Measurements from ENCODE around the gene UST.
"Not testable (repeated sequence)": the region's sequence is repeated elsewhere in the genome, so short reads cannot be mapped to it uniquely, and the experiment has no call there.

The UST gene

DNA sequence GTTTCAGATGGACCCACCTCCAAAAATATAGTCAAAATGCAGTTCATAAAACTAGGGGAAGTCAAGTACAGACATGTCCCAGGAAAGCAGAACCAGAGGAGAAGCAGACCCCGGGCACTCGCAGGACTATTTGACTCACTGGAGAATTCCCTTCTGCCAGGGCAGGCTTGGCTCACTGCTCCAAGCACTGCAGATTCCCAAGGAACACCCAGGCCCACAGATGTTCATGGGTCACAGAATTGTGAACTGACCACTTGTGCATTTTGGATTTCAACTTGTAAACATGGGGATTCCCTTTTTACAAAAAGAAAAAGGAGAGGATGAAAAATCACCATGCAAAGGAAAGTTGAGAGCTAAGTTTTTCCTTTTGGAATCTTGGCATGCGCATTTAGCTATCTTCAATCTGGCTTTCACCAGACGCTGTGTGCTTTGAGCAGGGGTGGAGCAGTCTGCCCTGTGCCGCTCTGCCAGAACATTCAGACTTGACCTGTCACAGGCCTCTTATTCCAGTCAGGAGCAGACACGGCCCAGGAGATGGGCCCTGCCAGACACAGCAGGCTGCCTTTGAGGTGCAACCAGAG lies 333.2 kb downstream of the UST start:
- FAIRE-seq (no peak), DNase-seq (ENCODE audit: low spot score) (no peak)

DNA sequence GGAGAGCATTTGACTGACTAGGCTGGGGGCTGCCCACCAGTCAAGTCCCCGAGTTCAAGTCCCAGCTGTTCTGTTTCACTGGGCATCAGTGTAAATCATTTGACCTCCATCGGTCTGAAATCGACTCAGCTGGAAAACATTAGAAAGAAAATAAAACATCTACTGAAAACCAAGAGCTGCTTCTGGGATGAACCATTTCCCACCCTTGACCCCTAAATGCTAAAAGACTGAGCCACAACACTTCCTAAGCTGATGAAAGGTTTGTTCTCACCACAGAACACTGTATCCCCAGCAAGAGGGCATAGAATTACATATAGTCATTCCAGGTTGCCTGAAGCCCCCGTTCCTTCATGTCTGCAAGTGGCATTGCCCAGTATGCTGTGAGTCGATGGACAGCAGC lies 333.7 kb downstream of the UST start:
- DNase-seq (ENCODE audit: low spot score) (no peak), FAIRE-seq (no peak)

DNA sequence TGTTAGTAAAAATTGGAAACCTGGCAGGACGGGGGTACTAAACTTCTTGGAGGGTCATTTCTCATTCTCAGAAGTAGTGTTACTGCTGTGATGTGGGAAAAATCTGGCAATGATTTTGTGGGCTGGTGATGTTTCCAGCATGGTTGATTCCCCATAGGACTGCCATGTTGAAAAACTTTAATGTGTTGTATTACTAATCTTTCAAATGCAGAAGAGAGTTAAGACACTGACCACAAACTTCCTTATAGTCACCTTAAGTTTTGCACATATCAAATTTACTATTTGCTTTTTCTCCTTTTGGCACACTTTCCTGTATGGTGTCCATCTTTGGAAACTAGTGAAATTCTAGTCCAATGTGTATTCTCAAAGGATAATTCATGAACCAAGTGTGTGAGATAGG lies 334.5 kb downstream of the UST start:
- FAIRE-seq (no peak), DNase-seq (ENCODE audit: low spot score) (no peak)

DNA sequence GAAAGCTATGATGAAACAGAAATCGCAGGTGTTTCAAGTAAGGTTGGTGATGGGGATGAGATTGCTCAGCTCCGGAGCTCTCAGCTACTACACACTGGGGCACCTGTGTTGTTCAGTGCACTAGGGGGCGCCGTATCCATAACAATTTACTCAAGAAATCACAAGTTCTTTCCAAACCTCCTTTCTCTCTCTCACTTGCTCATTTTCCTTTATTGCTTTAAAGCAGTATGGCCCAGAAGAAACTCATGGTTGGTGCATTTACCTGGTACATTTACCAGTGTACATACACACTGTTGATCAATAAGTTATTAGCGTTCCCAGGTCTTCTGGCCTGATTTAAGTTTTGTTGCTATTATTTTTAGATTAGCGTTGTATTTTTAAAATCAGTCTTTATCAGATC lies 335.5 kb downstream of the UST start:
- FAIRE-seq (no peak), DNase-seq (ENCODE audit: low spot score) (peak; percentile 66)

DNA sequence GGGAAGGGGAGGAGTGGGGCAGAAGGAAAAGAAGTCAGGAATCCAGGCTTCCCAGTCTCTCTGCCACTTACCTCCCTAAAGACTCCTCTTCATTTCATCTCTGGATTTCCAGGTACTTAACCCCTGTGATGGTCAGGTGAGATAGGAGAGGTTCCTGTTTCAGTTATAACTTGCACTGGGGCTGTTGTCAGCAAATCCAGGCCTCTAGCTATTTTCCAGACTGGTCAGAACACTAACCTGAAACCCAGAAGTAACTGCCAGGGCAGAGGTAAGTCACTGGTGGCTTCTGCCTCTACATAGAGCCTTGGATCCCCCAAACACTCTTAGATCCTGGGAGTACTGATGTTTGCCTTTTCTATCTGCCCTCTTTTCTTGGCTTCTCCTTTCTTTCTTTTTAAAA lies 337.2 kb downstream of the UST start:
- DNase-seq (ENCODE audit: low spot score) (no peak), FAIRE-seq (no peak)

DNA sequence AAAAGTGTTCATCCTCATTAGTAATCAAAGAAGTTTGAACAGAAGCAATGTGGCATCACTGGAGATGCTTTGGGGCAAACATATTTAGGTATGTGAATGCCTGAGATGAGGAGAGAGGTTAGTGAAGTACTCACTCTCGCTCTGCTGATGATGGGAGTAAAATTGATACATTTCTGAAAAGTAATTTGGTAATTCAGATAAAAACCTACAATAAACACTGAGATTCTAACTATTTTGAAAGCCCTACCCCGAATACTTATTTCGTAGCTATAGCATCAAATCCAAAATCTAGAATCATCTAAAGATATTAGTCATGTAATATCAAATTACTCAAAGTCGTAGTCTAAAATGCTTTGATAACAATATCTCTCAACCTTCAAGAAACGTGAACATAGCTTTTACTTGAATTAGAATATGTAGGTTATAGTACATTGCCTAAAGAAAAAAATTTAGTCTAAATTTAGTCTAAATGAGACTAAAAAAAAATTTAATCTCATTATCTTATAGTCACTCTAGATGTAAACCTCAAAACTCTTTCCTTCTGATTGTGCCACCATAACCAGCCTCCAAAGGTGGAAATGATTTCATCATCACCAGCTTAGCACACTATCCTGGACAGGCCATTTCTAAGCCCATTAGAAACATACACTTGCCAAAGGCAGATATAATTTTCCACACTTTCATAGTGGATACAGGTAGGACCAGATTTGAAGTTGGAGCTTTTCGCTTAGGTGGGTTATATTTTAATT lies 338.2 kb downstream of the UST start:
- FAIRE-seq: no peak
- no peak for DNase-seq (ENCODE audit: low spot score)

DNA sequence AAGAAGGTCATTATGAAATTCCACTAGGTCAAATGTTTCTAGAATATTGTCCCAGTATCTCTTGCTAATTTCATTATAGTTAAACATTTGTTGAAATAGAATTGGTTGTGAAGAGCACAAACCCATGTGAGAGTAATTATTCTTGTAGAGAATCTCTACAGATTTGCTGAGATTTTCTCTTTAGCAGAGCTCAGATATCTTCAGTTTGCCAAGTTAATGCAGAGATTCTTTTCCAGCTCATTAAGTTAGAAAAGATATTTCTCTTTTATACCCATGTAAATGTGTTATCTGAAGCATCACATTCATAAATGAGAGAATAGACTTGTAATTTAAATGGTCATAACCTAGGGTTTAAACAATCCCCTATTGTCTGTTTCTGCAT lies 338.7 kb downstream of the UST start:
- FAIRE-seq (no peak), DNase-seq (ENCODE audit: low spot score) (no peak)

DNA sequence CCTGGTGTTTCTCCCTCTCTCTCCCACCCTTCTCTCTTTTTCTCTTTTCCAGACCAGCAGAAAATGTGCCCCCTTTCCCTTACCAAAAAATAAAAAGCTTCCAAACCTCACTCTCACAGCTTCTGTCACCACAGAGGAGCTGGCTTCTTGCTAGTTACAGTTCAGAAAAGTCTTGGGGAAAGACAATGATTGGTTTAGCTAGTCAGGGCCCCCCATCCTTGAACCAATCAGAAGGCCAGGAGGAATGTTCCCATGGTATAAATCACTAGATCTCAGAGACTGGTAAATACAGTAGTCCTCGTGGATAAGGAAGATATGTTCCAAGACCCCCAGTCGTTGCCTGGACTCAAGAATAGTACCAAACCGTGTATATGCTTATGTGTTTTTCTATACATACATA lies 339.5 kb downstream of the UST start:
- no peak for DNase-seq (ENCODE audit: low spot score)
- FAIRE-seq: no peak

DNA sequence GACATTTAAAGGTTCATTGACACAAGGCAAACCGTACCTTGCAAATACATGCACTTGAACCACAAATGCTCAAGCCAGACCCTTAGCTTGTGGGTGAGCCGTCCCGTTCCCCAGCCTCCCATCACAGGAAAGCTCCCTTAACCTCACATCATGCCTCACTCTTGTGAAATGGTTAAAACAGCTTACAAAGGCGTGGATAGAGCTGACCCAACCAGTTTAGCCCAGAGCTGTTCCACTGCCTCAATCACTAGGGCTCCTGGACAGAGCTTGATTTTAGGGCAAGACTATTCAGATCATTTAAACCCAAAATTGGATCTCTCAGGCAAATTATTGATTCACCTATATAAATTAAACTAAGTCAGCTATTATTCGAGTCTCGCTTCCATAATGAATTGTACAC lies 341.1 kb downstream of the UST start:
- DNase-seq (ENCODE audit: low spot score): no peak
- no peak for FAIRE-seq

DNA sequence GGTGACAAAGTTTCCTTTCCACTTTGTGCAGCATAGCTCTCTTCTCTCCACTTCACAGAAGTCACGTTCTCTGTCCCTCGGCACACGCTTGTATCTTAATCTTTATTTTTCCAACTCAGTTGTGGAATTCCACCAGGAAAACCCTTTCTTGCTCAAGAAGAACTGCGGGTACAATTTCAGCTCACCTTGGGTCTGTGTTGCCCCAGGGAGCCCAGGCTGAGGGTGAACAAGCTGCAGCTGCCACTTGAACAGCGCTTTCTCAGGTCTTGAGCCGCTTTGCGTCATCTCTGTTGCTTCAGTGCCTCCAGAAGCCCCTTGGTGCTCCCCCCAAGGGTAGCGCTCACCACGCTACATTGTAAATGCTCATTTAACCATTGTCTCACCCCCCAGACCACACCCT lies 341.5 kb downstream of the UST start:
- FAIRE-seq: no peak
- no peak for DNase-seq (ENCODE audit: low spot score)

DNA sequence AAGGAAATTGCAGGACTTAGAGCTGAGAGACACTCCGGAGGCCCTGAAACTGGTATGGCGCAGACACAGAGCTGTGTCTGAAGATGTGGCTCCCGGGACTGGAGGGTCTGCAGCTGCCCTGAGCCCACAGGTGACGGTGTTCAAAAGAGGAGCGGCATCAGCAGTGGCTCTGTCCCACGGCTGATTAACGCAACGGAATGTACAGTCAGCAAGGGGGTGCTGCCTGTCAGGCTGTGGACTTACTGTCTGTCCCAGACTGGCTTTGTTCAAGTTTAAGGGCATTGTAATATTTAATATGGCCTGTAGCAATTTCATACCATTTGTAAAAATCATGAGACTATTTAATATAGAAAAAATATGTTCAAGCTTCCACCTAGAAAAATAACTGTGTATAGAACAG lies 342.7 kb downstream of the UST start:
- FAIRE-seq (no peak), DNase-seq (ENCODE audit: low spot score) (no peak)

DNA sequence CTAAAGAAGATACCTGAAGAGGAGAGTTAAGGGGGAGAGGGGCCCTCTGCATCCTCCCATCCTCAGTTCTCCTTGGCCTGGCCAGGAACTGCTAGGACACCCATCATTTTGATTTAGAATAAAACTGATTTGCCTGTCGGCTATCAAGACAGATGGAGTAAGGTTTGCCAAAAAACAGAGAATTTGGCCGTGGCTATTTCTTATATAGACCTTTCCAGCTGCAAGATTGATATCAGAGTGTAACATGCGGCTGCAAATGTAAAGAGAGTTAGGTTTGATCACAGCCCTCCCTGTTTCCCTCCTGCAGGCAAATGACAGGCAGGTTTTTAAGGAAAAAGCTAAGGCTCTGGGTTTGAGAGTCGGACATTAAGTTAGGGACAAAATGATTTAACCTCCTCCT lies 344.1 kb downstream of the UST start:
- FAIRE-seq: no peak
- no peak for DNase-seq (ENCODE audit: low spot score)

DNA sequence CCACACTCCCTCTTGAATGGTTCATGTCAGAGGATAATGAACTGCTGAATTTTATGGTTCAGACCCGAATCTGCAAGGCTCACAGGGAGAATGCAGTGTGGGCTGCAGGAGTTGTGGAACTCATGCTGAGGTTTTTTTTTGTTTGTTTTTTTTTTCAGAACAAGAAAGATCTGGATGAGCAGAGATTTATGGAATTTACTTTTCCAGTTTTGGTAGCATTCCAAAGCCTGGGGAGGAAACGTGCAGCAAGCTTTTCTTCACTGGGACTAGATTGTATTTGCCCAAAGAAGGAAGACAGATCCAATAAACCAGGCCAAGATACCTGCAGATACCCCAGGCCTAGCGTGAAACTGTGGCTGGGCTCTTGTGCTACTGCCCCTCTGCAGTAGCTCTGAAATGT lies 346.8 kb downstream of the UST start:
- no peak for FAIRE-seq
- DNase-seq (ENCODE audit: low spot score): peak; percentile 23

DNA sequence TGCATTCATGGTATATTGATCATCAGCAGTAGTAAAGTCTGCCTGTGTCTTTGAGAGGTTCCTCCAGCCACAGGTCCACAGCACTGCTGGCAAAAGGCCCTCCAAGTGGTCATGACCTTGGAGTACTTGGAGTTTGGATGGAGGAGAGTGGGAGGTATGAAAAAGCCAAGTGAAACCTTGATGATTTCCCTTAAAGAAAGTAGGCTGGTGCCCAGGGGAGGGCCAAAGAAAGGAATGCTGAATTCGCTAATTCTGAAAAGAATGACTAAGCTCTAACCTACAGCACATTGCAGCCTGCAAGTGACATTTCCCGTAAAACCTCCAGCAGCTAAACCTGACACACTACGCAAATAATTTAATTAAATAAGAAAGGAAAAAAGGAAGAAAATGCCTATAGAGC lies 347.3 kb downstream of the UST start:
- FAIRE-seq: no peak
- peak; percentile 48 for DNase-seq (ENCODE audit: low spot score)

DNA sequence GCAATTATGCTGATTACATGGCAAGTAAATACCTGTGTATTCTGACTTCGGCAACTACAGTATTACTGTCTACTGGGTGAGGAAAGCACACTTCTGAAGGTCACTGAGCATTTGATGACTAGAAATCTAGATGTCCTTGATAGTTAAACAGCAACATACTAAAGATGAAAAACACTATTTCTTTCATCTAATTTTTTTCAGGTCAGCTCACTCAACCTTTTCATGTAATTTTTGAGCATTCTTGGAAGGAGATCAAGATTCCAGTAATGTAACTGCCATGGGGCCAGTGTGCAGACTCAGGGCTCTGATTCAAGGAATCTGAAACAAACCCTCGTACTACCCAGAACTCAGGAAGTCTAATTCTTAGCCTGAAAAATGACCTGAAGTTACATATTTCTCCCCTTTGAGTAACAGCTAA lies 348.1 kb downstream of the UST start:
- DNase-seq (ENCODE audit: low spot score) (no peak), FAIRE-seq (no peak)

DNA sequence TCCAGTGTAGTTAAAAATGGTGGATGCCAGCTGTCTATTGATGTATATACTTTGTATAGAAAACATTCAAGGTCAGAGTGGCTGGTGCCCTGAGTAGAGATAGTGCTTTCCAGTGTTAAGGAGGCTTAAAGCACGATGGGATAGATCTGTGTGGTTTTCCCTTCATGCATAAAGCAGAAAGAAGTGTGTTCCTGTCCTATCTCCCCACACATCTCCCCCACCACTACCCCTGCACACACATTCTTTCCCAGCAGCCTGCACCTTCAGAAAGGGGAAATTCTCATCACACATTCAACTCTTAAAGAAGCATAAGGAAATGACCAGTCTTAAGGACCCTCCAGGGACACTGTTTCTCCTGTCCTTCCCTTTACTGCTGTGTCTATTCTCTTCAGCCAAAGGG lies 349.0 kb downstream of the UST start:
- no peak for FAIRE-seq
- no peak for DNase-seq (ENCODE audit: low spot score)

DNA sequence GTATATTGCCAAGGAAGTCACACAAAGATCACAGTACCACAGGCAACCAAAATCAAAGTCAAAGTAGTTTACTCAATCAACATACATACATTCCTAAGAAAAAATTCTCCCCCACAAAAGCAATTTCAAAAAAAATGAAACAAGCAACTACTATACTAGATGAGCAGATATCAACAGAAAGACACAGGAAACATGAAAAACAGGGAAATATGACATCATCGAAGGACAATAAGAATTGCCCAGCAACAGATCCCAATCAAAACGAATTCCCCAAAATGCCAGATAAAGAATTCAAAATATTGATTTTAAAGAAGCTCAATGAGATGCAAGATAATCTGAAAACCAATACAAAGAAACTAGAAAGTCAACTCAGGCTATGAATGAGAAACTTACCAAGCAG lies 351.0 kb downstream of the UST start:
- no peak for FAIRE-seq
- no peak for DNase-seq (ENCODE audit: low spot score)

DNA sequence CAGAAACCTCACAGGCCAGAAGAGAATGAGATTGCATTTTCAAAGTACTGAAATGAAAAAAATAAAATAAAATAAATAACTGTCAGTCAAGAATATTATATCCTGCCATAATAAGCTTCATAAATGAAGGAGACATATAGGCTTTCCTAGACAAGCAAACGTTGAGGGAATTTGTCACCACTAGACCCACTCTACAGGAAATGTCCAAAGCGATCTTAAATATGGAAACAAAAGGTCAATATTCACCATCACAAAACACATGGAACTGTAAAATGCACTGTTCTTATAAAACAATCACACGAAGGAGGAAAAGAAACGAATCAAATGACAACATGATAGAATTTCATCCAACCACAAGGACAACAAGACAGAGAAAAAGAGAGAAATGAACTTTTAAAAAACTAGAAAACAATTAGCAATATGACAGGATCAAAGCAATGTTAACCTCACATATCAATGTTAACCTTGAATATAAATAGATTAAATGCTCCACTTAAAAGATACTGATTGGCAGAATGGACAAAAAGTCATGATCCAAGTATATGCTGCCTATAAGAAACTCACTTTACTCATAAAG lies 352.0 kb downstream of the UST start:
- FAIRE-seq: no peak

DNA sequence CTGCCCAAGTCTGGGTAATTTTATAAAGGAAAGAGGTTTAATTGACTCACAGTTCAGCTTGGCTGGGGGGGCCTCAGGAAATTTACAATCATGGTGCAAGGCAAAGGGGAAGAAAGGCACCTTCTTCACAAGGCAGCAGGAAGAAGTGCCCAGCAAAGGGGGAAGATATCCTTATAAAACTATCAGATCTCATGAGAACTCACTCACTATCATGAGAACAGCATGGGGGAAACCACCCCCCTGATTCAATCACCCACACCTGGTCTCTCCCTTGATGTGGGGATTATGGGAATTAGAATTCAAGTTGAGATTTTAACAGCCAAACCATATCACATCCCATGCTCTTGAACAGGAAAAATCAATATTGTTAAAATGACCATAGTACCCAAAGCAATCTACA lies 355.5 kb downstream of the UST start:
- FAIRE-seq: no peak
- DNase-seq (ENCODE audit: low spot score): no peak

More for the DNA sequence above, 352.0 kb downstream of the UST start:
- DNase-seq (ENCODE audit: low spot score): no peak

DNA sequence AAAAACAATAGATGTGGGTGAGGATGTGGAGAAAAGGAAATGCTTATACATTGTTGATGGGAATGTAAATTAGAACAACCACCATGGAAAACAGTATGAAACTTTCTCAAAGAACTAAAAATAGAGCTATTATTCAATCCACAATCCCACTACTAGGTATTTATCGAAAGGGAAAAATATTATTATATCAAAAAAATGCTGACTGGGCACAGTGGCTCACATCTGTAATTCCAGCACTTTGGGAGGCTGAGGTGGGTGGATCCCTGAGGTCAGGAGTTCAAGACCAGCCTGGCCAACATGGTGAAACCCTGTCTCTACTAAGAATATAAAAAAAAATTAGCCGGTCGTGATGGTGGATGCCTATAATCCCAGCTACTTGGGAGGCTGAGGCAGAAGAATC lies 357.1 kb downstream of the UST start:
- not testable (repeated sequence) for FAIRE-seq; DNase-seq (ENCODE audit: low spot score)

DNA sequence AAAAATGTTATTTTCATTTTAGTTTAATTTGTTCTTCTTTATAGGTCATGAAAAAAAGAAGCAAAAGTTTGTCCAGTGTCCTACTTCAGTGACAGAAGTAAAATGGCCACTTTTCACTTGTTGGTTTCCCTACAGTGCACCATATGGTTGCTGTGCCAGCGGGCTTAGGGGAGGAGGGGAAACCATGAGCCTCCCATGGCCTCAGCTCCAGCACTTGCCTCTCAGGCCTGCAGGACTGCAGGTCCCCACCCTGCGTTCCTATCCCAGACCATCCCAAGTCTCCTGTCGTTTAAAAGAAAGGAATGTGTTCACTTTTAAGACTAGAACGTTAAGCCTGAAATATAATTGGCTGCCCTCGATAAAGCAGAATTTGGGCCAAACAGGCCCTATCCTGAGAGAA lies 360.7 kb downstream of the UST start:
- FAIRE-seq (no peak), DNase-seq (ENCODE audit: low spot score) (no peak)

DNA sequence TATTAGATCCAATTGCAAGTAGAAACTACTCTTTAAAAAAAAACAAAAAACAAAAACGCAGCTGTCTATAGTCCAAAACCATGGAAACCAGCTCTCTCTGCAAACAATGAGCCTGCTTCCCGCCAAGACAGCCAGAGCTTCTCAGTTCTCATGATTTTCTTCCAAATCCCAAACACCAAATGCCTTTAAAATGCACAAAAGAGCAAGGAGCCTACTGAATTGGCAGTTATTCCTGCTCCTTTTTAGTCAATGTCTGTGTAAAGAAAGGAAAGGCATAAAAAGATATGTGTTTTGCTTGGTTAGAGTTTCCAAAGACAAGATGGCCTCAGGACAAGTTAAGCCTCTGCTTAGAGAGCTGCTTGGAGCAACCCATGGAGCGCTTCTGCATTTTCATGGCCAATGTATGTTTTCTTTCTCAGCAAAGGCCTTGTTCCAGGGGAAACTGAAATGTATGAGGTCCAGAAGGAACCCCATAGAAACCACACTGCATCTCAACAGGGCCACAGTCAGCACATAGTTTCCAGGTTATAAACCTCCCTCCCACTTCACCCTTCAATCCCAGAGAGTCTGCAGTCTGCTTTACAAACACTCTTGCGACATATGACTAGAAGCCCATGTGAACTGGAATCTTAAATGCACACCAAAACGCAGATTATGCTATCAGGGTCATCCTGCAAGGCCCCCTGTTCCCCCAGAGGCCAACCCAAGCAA lies 361.4 kb downstream of the UST start:
- DNase-seq (ENCODE audit: low spot score): no peak
- no peak for FAIRE-seq

DNA sequence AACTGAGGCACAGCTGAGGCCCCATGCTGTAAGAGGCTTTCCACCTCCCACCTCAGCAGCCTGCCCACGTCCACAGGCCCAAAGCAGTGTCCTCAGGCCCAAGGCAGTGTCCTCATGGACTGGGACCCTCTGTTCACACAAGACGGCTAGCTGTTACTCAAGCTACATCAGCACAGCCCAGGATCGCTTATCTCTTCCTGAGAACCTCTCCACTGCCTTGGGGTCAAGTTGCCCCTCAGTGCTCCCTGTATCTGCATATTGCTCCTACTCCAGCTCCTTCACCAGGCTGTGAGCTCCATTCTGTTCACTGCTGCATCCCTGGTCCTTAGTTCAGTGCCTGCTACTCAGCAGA lies 361.9 kb downstream of the UST start:
- FAIRE-seq (no peak), DNase-seq (ENCODE audit: low spot score) (no peak)

Measured in urothelium cell line (cell line).